GM12878 (cell line): ENCODE results near the gene ABCC3. TPM values are rescaled to one million over a fixed set of nuclear protein-coding genes. Genes with fewer than 3 reads are reported as not detected.

Source experiments
- ATAC-seq: fragments of 200-7000 bp; cut with Tn5 transposase; 3 replicates; pipeline ENCODE4 v1.9.1; 2020; ENCODE audit warnings: mild to moderate bottlenecking, moderate library complexity
- BruUV-seq: library from RNA; stranded (reverse); fragments of 400-500 nt; replicated peaks from 2 replicates; lab custom pipeline; 2021; lab: Mats Ljungman, UMichigan
- CTCF ChIA-PET: fragments of 300-600 bp; sonication (Branson Sonifier 250); formaldehyde crosslinking; extraction: SDS; loops from one replicate; lab custom pipeline; 2021; ENCODE audit warnings: inconsistent platforms; lab: Yijun Ruan, JAX
- POLR2A ChIA-PET: fragments of 350-600 bp; formaldehyde crosslinking; extraction: SDS; loops from one replicate; lab custom pipeline; 2021; ENCODE audit warnings: inconsistent platforms; lab: Charles Lee
- RAD21 ChIA-PET: fragments of 300-600 bp; sonication (Branson Sonifier 250); formaldehyde crosslinking; loops from one replicate; lab custom pipeline; 2023; ENCODE audit warnings: antibody characterized with exemption; ENCODE audit not compliant: unreplicated experiment; lab: Charles Lee
- SMC1A ChIA-PET: fragments of 300-600 bp; sonication (Branson Sonifier 250); formaldehyde crosslinking; loops from one replicate; lab custom pipeline; 2023; ENCODE audit not compliant: unreplicated experiment, uncharacterized antibody; lab: Charles Lee
- DNase-seq: peaks from one replicate; pipeline ENCODE4 v3.0.0-alpha.2; 2011; ENCODE audit warnings: low read depth, low spot score
- FAIRE-seq: peaks from 3 replicates; lab custom pipeline; 2011; peaks lifted over from hg19 to GRCh38; lab: Jason Lieb, UNC
- H2AFZ ChIP-seq: 2 replicates; pipeline ENCODE4 v1.6.0; 2011; ENCODE audit warnings: low read depth, low read length, control low read depth; ENCODE audit not compliant: control insufficient read depth
- H3K27ac ChIP-seq: 2 replicates; pipeline ENCODE4 v1.5.1; 2011; ENCODE audit warnings: control low read depth; ENCODE audit not compliant: control insufficient read depth, insufficient read depth
- H3K27me3 ChIP-seq, 2 experiments: replicated peaks in 1 of 2; 2 replicates each; pipeline versions ENCODE4 v1.6.0 to v1.6.1; 2011; ENCODE audit warnings: low read length in 1 of 2; ENCODE audit not compliant: control insufficient read depth in 2 of 2, insufficient read depth in 2 of 2
- H3K36me3 ChIP-seq, 2 experiments: 2 replicates each; pipeline ENCODE4 v1.5.1; 2011; ENCODE audit warnings: low read length in 1 of 2; ENCODE audit not compliant: control insufficient read depth in 2 of 2, insufficient read depth in 2 of 2
- H3K4me1 ChIP-seq: 2 replicates; pipeline ENCODE4 v1.6.1; 2011; ENCODE audit warnings: mild to moderate bottlenecking, low read length, moderate library complexity, mixed read lengths; ENCODE audit not compliant: control insufficient read depth, insufficient read depth
- H3K4me2 ChIP-seq: 2 replicates; pipeline ENCODE4 v1.6.0; 2011; ENCODE audit warnings: control low read depth; ENCODE audit not compliant: control insufficient read depth, insufficient read depth
- H3K4me3 ChIP-seq: fragments of 200-600 bp; sonication (generic); 2 replicates; pipeline ENCODE4 v1.5.1; 2016
- H3K79me2 ChIP-seq: 2 replicates; pipeline ENCODE4 v1.6.0; 2011; ENCODE audit warnings: low read length; ENCODE audit not compliant: control insufficient read depth, insufficient read depth
- H3K9ac ChIP-seq: 2 replicates; pipeline ENCODE4 v1.8.0; 2011; ENCODE audit warnings: low read length, control low read depth, mixed read lengths; ENCODE audit not compliant: control insufficient read depth, insufficient read depth
- H3K9me3 ChIP-seq: replicated peaks from 3 replicates; pipeline ENCODE4 v1.5.1; 2011; ENCODE audit warnings: mild to moderate bottlenecking, low read length; ENCODE audit not compliant: control insufficient read depth, insufficient read depth
- H4K20me1 ChIP-seq: 2 replicates; pipeline ENCODE4 v1.6.0; 2011; ENCODE audit not compliant: control insufficient read depth, insufficient read depth
- CEBPB ChIP-seq, 2 experiments: fragments of 150-350 bp in 1 of 2; IDR thresholded peaks; 2 replicates each; pipeline ENCODE4 v1.6.1; 2012 to 2014; ENCODE audit warnings: low read depth in 2 of 2, low read length in 2 of 2, borderline replicate concordance in 1 of 2, inconsistent platforms in 1 of 2
- CHD4 ChIP-seq: fragments of 200-600 bp; sonication (generic); IDR thresholded peaks from 2 replicates; pipeline ENCODE4 v1.6.1; 2016; ENCODE audit warnings: mild to moderate bottlenecking
- DPF2 ChIP-seq: fragments of 450-650 bp; IDR thresholded peaks from 2 replicates; pipeline ENCODE4 v1.6.1; 2017; ENCODE audit warnings: mild to moderate bottlenecking
- EGR1 ChIP-seq, 2 experiments: IDR thresholded peaks; 1 replicate in 1 of 2; 2 replicates in 1 of 2; pipeline ENCODE4 v1.6.1; 2011 to 2012; ENCODE audit warnings: low read depth in 2 of 2, low read length in 2 of 2, borderline replicate concordance in 1 of 2, mild to moderate bottlenecking in 1 of 2, moderate library complexity in 1 of 2
- IKZF1 ChIP-seq: fragments of 450-650 bp; conservative IDR thresholded peaks from 2 replicates; pipeline ENCODE4 v1.6.1; 2017; ENCODE audit warnings: antibody characterized with exemption, mild to moderate bottlenecking
- IRF4 ChIP-seq: IDR thresholded peaks from 2 replicates; pipeline ENCODE4 v1.6.1; 2011; ENCODE audit warnings: low read depth, low read length
- MXI1 ChIP-seq: fragments of 150-350 bp; IDR thresholded peaks from 2 replicates; pipeline ENCODE4 v1.6.1; 2011; ENCODE audit warnings: low read depth, mild to moderate bottlenecking, inconsistent platforms, low read length, improper control_type of control experiment
- SIX5 ChIP-seq: IDR thresholded peaks from 2 replicates; pipeline ENCODE4 v1.6.1; 2011; ENCODE audit warnings: mild to moderate bottlenecking, low read depth, low read length, moderate library complexity; ENCODE audit not compliant: severe bottlenecking
- SMARCA5 ChIP-seq: fragments of 450-650 bp; IDR thresholded peaks from 2 replicates; pipeline ENCODE4 v1.6.1; 2017; ENCODE audit warnings: mild to moderate bottlenecking
- SREBF1 ChIP-seq: IDR thresholded peaks from 2 replicates; pipeline ENCODE4 v1.6.1; 2012; ENCODE audit warnings: mild to moderate bottlenecking, low read length
- STAT1 ChIP-seq: fragments of 450-650 bp; conservative IDR thresholded peaks from 2 replicates; pipeline ENCODE4 v1.6.1; 2014; ENCODE audit warnings: antibody characterized with exemption, mild to moderate bottlenecking
- STAT3 ChIP-seq: IDR thresholded peaks from 2 replicates; pipeline ENCODE4 v1.6.1; 2011; ENCODE audit warnings: low read depth, low read length, improper control_type of control experiment
- TCF7 ChIP-seq: IDR thresholded peaks from 2 replicates; pipeline ENCODE4 v1.6.1; 2014; ENCODE audit warnings: antibody characterized with exemption, borderline replicate concordance
- YY1 ChIP-seq: IDR thresholded peaks from 2 replicates; pipeline ENCODE4 v1.6.1; 2011; ENCODE audit warnings: low read depth, mild to moderate bottlenecking, low read length
- ZNF384 ChIP-seq: IDR thresholded peaks from 2 replicates; pipeline ENCODE4 v1.6.1; 2012; ENCODE audit warnings: low read depth, mild to moderate bottlenecking, low read length, improper control_type of control experiment, borderline replicate concordance
- WGBS: methylation state at CpG from one replicate; pipeline ENCODE4 v1.1.6; 2016; ENCODE audit warnings: low lambda C conversion rate; ENCODE audit not compliant: insufficient replicate concordance, insufficient coverage; ENCODE audit errors: missing lambda C conversion rate; 5-methylcytosine and 5-hydroxymethylcytosine counted together
- in situ Hi-C: fragments of 300-500 bp; cut with MboI; formaldehyde crosslinking; loops from 9 replicates; pipeline ENCODE4 v1.14.3; 2018; ENCODE audit warnings: mixed read lengths
- intact Hi-C: fragments of 100-400 bp; cut with micrococcal nuclease; formaldehyde crosslinking; loops from one replicate; pipeline ENCODE4 v1.14.2; 2022; ENCODE audit not compliant: unreplicated experiment
- polyA plus RNA-seq, 11 experiments: library from polyadenylated mRNA; depleted of rRNA in 4 of 11; unstranded in 6 of 11; stranded (reverse) in 5 of 11; fragments of >200 nt; fragmentation: Nextera tagmentation in 4 of 11; fragmentation: Illumina TruSeq in 1 of 11; extraction: Ambion mirVana in 4 of 11; extraction: Trizol in 1 of 11; gene quantifications; 1 replicate in 1 of 11; 2 replicates in 10 of 11; pipeline versions ENCODE4 v1.2.1 to v1.2.3, GENCODE V29; 2011 to 2016; ENCODE audit warnings: inconsistent platforms in 2 of 11, missing spikeins in 2 of 11, low read depth in 1 of 11
- total RNA-seq, 4 experiments: library from RNA; depleted of rRNA in 3 of 4; stranded (reverse); fragments of >200 nt in 3 of 4; fragmentation: Illumina TruSeq in 1 of 4; extraction: Trizol in 1 of 4; gene quantifications; 2 replicates each; pipeline versions ENCODE4 v1.2.1 to v1.2.3, GENCODE V29; 2013 to 2021
- TF ChIP-seq, protein P1 (sequence below): IDR thresholded peaks from 2 replicates; pipeline ENCODE4 v1.6.1; 2011; ENCODE audit warnings: mild to moderate bottlenecking, low read depth, low read length, moderate library complexity; ENCODE audit not compliant: insufficient replicate concordance
- TF ChIP-seq, protein P2 (sequence below): IDR thresholded peaks from 2 replicates; pipeline ENCODE4 v1.6.1; 2011; ENCODE audit warnings: low read depth, low read length, improper control_type of control experiment, borderline replicate concordance
- TF ChIP-seq, protein P3 (sequence below): fragments of 450-650 bp; IDR thresholded peaks from 2 replicates; pipeline ENCODE4 v1.6.1; 2016; ENCODE audit warnings: mild to moderate bottlenecking
- TF ChIP-seq, protein P4 (sequence below), 3 experiments: IDR thresholded peaks in 2 of 3; conservative IDR thresholded peaks in 1 of 3; 2 replicates each; pipeline ENCODE4 v1.5.1; 2011; ENCODE audit warnings: low read depth in 3 of 3, low read length in 3 of 3, mild to moderate bottlenecking in 3 of 3, control low read depth in 2 of 3, moderate library complexity in 2 of 3, inconsistent platforms in 1 of 3, mixed read lengths in 1 of 3; ENCODE audit not compliant: control insufficient read depth in 2 of 3, insufficient read depth in 1 of 3; ENCODE audit errors: extremely low read depth in 1 of 3

Gene ABCC3
- total and polyA plus RNA-seq, 10 of the 15 experiments (the other 5 are each of a cell fraction or from before 2014, with no cell fraction given), result 0.21 to 2.3 (median 0.71) TPM; not detected in 6

DNA sequence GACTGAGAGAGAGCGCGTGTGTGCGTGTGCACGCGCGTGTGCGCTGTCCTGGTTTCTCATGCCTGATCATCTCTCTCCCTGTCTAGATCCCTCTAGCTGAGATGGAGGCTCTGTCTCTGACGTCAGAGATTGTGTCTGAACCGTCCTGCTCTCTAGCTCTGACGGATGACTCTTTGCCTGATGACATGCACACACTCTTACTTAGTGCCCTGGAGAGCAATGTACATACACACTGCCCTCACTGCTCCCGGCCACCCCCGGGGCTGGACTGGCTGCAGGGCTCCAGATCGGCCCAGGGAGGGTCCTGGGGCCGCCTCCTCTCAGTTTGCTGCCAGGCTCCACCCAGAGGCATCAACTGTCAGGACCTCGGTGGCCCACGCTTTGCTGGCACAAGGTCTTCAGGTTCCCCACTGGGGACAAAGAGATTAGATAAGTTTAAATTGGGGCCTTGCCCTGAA is 13.1 kb upstream of the ABCC3 start:
- intact Hi-C loops (no loop called here), in situ Hi-C loops (loop anchor here (10.0 kb wide), 1 partner anchor 137 kb away; no protein-coding TSS in a partner anchor)
- no peaks in the 10 kb centered on the region for H4K20me1 ChIP-seq
- DNase-seq, result no peak
- H3K9ac ChIP-seq, result no peak overlapping the region
- BruUV-seq, result no TSS peak
- TF ChIP-seq SREBF1 (no peak), DPF2 (no peak), CEBPB (IDR thresholded peaks at IDR 0.05; ENCODE audit: borderline replicate concordance in 1 of 2, low read depth in 2 of 2, low read length in 2 of 2) (no peak), IKZF1 (no peak), TCF7 (no peak), ZNF384 (no peak), MXI1 (no peak), STAT1 (no peak), CHD4 (no peak), SMARCA5 (no peak), YY1 (no peak), SIX5 (no peak), EGR1 (IDR thresholded peaks at IDR 0.05; ENCODE audit: borderline replicate concordance in 1 of 2, low read depth in 2 of 2, low read length in 2 of 2) (no peak), STAT3 (no peak), IRF4 (no peak)
- TF ChIP-seq, protein P1, sequence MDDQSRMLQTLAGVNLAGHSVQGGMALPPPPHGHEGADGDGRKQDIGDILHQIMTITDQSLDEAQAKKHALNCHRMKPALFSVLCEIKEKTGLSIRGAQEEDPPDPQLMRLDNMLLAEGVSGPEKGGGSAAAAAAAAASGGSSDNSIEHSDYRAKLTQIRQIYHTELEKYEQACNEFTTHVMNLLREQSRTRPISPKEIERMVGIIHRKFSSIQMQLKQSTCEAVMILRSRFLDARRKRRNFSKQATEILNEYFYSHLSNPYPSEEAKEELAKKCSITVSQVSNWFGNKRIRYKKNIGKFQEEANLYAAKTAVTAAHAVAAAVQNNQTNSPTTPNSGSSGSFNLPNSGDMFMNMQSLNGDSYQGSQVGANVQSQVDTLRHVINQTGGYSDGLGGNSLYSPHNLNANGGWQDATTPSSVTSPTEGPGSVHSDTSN, result no peak
- TF ChIP-seq, protein P2, sequence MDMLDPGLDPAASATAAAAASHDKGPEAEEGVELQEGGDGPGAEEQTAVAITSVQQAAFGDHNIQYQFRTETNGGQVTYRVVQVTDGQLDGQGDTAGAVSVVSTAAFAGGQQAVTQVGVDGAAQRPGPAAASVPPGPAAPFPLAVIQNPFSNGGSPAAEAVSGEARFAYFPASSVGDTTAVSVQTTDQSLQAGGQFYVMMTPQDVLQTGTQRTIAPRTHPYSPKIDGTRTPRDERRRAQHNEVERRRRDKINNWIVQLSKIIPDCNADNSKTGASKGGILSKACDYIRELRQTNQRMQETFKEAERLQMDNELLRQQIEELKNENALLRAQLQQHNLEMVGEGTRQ, result no peak
- TF ChIP-seq, protein P3, sequence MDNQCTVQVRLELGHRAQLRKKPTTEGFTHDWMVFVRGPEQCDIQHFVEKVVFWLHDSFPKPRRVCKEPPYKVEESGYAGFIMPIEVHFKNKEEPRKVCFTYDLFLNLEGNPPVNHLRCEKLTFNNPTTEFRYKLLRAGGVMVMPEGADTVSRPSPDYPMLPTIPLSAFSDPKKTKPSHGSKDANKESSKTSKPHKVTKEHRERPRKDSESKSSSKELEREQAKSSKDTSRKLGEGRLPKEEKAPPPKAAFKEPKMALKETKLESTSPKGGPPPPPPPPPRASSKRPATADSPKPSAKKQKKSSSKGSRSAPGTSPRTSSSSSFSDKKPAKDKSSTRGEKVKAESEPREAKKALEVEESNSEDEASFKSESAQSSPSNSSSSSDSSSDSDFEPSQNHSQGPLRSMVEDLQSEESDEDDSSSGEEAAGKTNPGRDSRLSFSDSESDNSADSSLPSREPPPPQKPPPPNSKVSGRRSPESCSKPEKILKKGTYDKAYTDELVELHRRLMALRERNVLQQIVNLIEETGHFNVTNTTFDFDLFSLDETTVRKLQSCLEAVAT, result no peak
- TF ChIP-seq, protein P4, sequence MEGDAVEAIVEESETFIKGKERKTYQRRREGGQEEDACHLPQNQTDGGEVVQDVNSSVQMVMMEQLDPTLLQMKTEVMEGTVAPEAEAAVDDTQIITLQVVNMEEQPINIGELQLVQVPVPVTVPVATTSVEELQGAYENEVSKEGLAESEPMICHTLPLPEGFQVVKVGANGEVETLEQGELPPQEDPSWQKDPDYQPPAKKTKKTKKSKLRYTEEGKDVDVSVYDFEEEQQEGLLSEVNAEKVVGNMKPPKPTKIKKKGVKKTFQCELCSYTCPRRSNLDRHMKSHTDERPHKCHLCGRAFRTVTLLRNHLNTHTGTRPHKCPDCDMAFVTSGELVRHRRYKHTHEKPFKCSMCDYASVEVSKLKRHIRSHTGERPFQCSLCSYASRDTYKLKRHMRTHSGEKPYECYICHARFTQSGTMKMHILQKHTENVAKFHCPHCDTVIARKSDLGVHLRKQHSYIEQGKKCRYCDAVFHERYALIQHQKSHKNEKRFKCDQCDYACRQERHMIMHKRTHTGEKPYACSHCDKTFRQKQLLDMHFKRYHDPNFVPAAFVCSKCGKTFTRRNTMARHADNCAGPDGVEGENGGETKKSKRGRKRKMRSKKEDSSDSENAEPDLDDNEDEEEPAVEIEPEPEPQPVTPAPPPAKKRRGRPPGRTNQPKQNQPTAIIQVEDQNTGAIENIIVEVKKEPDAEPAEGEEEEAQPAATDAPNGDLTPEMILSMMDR (IDR thresholded peaks at IDR 0.05 in 2 of 3, conservative IDR thresholded peaks at IDR 0.05 in 1 of 3; ENCODE audit: control insufficient read depth in 2 of 3, extremely low read depth in 1 of 3, insufficient read depth in 1 of 3, low read depth in 3 of 3, low read length in 3 of 3), result no peak
- TF ChIP-seq, all 136 proteins: peak for 0
- H3K36me3 ChIP-seq, result no peaks in the 10 kb centered on the region
- no peak overlapping the region for H3K27ac ChIP-seq
- H3K4me2 ChIP-seq, result no peak overlapping the region
- no peaks in the 10 kb centered on the region for H3K4me1 ChIP-seq
- ChIA-PET SMC1A (no interaction called here), RAD21 (no interaction called here), CTCF (interaction anchor here (1.4 kb wide), 1 partner anchor 9 kb away, joined by 5 read pairs; no protein-coding TSS in a partner anchor), POLR2A (no interaction called here)
- no peak for FAIRE-seq
- H3K4me3 ChIP-seq, result no peak overlapping the region
- H3K27me3 ChIP-seq, result no peaks in the 10 kb centered on the region; a peak in 1 of 4 replicates
- H3K79me2 ChIP-seq, result no peaks in the 10 kb centered on the region
- no peaks in the 10 kb centered on the region for H3K9me3 ChIP-seq
- WGBS, result 33% methylated on average over 16 of the region's 16 CpGs
- no peak for ATAC-seq
- no peak overlapping the region for H2AFZ ChIP-seq
